Gastroesophageal sphincter (tissue), 3 donors: ENCODE measurements around the gene HAGHL.

Experiments used
- POLR2A ChIP-seq, 2 donors: fragments of 450-650 bp; IDR thresholded peaks; one replicate each; pipeline ENCODE4 v1.6.1; 2017; ENCODE audit warnings: antibody characterized with exemption in 2 of 2, mild to moderate bottlenecking in 2 of 2, moderate library complexity in 1 of 2
- TF ChIP-seq, protein P1 (sequence below), 4 experiments: fragments of 200-600 bp in 2 of 4; fragments of 450-650 bp in 2 of 4; sonication (generic) in 1 of 4; IDR thresholded peaks; one replicate each; pipeline ENCODE4 v1.5.1; 2017 to 2019; ENCODE audit warnings: antibody characterized with exemption in 4 of 4, mild to moderate bottlenecking in 2 of 4, moderate library complexity in 2 of 4

DNA sequence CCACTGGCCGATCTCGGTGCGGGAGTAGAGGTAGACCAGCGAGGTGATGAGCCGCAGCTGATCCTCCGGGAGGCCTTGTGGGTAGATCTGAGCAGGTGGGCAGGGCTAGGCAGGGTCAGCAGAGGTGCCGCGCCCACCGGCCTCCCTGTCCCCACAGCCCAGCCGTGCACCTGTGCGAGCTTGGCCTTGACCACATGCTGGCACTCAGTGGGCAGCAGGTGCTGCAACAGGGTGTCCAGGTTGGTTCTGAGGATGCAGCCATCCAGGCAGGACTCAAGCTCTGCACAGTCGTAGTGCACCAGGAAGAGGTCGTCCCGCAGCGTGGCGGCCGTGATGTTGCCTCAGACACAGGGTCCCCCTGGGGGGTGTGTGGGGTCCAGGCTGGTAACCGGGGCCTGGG, 46.1 kb downstream of the HAGHL start:
- no peak for TF ChIP-seq POLR2A (IDR thresholded peaks at IDR 0.05)
- TF ChIP-seq, protein P1, sequence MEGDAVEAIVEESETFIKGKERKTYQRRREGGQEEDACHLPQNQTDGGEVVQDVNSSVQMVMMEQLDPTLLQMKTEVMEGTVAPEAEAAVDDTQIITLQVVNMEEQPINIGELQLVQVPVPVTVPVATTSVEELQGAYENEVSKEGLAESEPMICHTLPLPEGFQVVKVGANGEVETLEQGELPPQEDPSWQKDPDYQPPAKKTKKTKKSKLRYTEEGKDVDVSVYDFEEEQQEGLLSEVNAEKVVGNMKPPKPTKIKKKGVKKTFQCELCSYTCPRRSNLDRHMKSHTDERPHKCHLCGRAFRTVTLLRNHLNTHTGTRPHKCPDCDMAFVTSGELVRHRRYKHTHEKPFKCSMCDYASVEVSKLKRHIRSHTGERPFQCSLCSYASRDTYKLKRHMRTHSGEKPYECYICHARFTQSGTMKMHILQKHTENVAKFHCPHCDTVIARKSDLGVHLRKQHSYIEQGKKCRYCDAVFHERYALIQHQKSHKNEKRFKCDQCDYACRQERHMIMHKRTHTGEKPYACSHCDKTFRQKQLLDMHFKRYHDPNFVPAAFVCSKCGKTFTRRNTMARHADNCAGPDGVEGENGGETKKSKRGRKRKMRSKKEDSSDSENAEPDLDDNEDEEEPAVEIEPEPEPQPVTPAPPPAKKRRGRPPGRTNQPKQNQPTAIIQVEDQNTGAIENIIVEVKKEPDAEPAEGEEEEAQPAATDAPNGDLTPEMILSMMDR (IDR thresholded peaks at IDR 0.05): no peak
